Putamen (tissue), 1 donor: ENCODE data around the gene USP34.
A peak's percentile ranks its signal among the peaks of the same experiment; 100 is the strongest.
"Not testable (repeated sequence)": the region's sequence is repeated elsewhere in the genome, so short reads cannot be mapped to it uniquely, and the experiment has no call there.

Source experiments
- DNase-seq: peaks from one replicate; pipeline ENCODE4 v3.0.0-alpha.2; 2016; ENCODE audit warnings: low spot score

USP34 gene

DNA sequence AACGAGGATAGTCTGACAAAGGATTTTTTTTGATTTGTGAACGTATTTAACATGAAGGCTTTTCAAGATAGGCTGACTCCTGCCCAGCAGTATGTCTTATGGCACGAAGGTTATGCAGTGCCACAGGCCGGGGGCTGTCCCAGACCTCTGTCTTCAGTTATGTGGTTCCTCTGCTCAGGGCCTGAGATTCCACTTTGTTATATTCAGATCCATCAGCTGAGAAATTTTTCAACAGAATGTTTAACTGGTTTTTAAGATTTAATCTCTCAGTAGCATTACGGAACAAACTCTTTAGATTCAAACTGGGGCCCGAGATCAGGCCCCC, 288.9 kb downstream of the USP34 start:
- no peak for DNase-seq

DNA sequence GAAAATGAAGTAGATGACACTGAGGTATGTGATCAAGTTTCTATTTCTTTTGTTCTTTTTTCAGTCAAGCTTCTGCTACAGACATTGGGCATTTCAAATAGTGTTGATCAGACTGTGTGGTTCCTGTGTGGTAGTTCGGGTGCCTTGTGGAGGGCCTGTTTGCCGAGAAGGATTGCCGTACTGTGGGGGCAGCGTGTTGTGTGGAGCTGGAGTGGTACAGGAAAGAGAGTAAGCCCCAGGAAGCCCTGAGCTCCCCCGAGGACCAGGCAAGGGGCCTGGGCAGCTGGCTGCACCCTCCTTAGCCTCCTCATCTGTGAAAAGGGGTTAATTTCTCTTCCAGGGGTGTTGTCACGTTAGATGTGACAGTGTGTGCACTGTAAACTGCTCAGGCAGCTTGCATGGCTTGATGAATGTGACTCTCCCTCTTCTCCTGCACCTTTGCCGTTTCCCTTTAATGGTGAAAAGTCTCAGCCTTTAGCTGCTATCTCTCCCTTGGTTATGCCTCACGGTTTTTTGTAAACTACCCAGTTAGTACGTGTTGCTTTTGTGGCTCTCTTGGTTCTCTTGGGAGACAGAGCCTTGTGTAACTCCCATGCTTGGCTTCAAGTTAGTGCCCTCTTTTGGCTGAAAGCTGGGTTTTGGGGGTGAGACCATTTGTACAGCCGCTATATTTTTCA, 289.4 kb downstream of the USP34 start:
- no peak for DNase-seq

DNA sequence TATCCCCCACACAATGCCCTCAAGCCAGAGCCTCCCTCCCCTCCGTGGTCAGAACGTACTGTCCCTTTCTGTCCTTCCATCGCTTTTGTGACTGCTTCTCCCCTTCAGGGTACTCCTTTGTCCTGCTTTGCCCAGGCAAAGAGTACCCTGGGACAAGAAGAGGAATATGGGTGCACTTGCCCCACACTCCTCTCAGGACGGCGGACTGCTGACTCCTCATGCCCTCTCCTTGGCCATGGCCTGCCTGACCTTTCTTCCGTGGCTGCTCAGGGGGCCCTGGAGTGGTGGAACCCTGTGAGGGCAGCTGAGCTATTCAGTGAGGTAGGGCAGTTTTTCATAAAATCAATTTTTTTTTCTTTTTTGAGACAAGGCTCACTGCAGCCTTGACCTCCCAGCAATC, 290.2 kb downstream of the USP34 start:
- no peak for DNase-seq

DNA sequence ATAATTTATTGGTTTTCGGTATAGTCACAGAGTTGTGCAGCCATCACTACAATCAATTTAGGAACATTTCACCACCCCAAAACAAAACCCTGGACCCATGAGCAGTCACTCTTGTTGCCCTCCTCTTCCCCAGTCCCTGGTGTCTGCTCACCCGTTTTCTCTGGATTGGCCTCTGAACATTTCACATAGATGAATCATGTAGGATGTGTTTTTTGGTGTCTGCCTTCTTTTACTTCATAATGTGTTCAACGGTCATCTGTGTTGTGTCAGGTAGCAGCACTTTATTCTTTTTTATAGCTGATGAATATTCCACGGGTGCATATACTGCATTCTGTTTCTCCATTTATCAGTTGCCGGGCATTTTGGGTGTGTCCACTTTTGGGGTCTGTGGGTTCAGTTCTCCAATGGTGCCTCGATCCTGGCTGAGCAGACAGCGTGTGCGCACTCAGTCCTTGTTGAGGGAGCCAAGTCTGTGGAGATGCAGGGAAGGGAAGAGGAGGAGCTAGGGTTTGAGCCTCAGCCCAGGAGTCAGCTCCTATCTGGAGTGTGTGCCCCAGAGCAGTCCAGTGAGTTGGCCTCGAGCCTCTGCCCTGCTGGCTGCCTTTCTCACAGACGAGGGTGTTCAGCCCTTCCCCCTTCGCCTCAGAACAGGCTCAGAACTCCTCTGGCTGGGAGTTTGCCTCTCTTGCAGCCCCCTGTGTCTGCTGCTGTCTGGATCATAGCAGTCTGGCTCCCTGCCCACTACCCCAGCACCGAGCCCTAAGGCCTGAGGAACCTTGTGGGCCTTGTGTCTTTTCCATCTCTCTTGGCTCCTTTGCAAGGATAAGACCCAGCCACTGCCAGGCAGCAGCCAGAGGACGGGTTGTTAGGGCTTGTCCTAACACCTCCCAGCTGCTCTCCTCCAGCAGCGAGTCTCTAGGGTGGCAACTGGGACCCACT, 290.9 kb downstream of the USP34 start:
- DNase-seq: peak; percentile 47

DNA sequence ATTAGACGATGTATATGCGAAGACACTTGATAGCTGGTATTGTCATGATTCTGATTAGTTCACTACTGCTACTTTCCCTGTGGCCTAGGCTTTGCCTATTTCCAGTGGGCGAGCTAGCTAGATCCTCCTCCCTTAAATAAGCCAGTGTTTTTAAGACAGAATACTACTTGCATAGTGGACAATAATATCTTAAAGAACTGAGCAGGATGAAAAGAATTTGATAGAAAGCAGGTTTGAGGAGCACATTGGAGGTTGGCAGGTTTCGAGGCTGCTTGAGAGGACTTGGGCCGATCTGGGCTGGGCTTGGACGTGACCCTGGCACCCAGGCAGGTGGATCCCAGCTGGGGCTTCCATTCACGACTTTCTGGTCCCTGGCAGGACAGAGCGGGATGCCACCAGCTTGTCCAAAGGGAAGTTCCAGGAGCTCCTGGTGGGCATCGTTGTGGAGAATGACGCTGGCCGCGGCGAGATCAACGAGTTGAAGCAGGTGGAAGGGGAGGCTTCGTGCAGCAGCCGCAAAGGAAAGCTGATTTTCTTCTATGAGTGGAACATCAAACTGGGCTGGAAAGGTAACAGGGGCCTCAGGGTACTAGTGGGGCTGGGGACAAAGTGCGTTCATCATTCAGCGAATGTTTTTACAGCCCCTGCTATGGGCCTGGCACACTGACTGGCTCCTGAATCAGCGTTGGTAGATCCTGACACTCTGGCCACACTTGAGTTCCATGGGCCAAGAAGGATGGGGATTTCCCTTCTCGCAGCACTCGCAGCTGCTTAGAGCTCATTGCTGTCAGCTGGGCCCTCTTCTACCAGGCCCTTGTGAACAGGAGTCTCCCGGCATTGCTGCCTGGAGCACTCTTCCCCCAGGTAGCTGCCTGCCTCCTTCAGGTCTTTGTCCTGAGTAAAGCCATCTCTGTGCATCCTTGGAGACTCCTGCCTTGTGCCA, 292.0 kb downstream of the USP34 start:
- no peak for DNase-seq

DNA sequence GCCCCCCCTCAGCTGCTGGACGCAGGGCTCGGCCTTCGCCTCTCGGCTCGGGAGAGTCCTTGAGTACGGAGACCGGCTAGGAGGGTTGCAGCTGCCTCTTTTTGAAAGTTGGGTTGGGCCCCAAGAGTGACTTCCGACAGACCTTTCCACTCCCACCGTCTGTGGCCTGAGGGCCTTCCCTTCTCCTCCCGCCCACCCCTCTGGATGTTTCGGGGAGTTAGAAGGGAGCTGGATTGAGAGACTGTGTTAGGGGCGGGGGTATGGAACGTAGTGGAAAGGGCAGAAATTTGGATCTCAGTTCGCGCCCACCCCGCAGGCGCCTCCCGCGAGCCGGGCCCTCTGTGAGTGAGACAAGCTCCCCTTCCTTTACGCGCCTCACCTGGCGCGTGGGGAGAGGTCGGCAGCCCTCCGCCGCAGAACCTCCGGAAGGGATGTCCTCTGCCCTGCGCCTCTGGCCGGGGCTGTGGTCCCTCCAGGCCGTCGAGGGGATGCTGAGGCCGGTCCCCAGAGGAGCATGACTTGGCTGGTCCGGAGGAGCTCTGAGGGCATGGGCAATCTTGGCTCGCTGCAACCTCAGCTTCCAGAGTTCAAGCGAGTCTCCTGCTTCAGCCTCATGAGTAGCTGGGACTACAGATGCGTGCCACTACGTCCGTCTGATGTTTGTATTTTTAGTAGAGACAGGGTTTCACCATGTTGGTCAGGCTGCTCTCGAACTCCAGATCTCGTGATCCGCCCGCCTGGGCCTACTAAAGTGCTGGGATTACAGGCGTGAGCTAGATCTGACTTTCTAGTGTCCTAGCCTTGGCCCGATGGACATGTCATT, 292.9 kb downstream of the USP34 start:
- no peak for DNase-seq

DNA sequence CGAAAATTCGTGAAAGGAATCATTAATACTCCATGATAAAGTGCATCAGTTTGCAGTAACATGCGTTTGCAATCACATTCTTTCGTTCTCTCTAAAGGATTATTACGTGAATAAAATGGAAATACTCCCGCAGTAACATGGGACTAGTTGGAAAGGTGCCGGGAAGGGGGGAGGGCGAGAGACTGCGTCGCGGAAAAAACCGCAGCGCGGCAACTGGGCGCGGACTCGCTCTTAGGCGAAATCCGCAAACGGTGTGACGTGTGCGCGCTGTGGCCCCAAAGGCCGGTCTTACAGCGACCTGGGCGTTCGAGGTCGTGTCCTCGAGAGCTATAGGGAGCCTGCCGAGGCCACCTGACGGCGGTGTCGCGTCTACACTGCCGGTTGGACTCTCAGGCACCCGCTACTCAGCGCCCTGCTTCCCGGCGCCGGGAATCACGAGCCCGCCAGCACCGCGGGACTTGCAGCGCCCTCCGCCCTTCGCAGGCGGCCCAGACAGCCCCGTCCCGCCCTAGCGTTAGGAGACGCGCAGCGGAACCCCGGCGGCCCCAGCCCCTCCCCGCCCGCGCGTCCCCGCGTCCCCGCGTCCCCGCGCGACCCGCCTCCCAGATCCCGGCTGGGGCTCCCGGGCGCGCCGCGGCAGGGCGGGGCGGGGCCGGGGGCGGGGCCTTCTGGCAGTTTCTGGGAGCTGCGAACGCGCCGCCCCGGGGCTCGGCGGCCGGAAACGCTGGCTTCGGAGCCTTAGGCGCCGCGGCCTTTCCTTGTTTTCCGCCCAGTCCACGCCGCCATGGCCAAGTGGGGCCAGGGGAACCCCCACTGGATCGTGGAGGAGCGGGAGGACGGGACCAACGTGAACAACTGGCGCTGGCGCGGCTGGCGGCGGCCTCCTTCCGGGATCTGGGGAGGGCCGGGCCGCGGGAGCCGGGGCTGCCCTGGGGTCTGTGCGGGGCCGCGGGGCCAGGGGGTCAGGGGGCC, 293.8 kb downstream of the USP34 start:
- peak; percentile 94 for DNase-seq

DNA sequence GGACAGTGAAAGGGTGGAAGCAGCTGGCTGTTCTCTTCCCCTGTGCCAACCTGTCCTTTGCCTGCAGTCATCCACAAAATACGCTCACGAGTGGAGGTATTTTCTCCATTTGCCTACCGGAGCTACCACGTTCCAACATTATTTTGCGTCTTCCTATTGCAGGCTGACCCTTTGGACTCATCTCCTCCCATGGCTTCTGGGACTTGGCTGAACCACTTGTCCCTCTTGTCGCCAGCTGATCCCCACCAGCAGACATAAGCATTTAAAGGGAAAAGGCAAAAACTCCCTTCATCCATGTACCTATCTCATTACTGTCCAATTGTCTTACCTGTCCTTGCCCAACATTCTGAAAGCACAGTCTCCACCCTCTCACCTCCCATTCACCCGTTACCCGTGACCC, 295.9 kb downstream of the USP34 start:
- no peak for DNase-seq

DNA sequence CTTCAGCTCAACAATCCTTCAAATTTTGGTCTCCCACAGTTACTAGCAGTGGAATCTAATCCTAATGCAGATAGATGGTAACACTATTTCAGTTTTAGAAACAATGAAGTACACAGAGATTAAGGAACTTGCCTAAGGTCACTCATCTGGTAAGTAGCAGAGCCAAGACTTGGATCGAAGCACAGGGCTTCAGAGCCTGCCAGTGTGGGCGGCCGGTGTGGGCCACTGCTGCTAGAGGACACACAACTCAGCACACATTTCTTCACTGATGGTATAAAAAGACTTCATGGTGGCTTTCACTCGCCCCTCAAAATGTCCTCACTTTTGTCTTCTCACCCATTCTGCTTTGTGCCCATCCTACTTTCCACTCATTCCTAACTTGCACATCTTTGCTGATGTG, 297.8 kb downstream of the USP34 start:
- DNase-seq: no peak

DNA sequence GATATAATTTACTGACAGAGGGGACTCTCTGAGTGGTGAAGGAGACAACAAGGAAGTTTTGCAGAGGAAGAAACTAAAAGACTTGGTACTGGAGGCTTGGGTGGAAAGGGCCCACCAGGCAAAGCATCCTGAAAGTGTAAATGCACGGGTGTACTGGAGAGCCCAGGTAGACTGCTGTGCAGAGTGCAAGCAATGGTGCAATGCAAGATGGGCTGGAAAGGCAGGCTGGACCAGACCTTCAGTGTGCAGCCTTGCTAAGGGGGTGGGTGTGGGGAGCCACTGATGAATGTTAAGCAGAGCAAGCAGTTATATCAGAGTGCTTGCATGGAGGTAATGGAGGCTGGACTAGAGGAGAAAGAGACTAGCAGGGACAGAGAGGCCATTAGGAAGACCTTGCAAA, 298.2 kb downstream of the USP34 start:
- no peak for DNase-seq

DNA sequence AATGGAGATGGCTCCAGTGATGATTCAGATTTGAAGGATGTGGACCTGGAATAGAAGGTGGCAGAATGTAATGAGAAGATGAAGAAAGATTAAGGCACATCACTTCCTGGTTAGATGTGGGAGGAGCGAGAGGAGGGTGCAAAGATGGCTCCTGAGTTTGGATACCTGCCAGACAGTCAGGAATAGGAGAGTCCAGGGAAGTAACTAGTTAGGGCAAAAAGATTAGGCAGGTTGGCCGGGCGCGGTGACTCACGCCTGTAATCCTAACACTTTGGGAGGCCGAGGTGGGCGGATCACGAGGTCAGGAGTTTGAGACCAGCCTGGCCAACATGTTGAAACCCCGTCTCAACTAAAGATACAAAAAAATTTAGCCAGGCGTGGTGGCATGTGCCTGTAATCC, 303.3 kb downstream of the USP34 start:
- no peak for DNase-seq

DNA sequence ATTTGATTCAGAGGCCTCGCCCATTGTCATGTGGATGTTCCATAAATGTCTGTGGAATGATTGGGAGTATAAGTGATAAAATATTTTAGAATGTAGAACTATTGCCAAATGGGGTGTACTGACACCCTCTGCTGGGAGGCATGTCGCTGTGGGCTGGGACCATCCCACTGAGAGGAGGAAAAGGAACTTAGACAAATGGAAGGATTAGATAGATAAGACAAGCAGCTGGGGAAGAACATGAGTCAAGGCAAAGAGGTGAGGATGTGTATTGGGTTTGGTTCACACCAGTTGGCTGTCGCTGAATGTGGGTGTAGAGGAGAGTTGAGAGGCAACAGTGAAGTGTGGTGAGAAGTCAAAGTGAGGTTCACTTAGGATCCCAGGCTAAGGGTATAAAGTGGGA, 304.9 kb downstream of the USP34 start:
- DNase-seq: no peak

DNA sequence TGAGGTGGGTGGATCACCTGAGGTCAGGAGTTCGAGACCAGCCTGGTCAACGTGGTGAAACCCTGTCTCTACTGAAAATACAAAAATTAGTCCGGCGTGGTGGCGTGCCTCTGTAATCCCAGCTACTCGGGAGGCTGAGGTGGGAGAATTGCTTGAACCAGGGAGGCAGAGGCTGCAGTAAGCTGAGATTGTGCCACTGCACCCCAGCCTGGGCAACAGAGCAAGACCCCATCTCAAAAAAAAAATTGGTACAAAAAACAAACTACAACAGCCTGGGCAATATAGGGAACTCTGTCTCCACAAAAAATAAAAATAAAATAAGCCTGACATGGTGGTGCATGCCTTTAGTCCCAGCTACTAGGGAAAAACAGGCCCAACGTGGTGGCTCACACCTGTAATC, 305.8 kb downstream of the USP34 start:
- not testable (repeated sequence) for DNase-seq

DNA sequence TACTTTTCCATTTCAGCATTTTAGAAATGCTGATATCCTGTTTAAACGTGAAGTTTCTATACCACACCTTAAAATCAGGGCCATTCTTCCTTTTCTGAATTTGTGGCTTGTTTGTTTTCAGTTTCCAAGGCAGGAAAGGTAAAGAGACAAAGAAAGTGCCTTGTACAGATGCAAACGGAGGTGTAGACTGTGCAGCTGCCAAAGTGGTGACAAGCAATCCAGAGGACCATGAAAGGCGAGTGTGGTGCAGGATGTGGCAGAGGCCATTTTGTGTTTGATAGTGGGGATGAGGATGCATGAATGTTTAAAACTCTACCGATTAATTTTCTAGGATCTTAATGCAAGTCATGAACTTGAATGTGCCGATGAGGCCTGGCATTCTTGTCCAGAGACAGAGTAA, 308.2 kb downstream of the USP34 start:
- DNase-seq: no peak

DNA sequence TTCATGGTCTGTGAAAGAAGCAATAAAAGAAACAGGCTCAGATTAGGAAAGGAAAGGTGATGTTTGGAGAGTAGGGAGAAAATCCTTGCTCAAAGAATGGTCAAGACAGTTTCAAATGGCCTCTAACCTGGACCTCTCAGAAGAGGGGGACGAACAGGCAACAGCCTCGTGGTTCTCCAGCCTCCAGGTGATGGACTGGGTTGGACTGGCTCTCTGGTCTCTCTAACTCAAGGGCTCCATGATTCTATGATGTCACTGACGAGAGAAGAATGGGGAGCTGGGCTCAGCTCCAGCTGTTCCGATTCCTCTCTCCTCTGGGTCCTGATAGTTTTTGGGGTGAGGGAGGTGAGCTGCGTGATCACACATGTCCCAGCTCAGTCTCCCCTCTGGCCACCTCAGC, 309.0 kb downstream of the USP34 start, which contains the start of gene C2orf74:
Gene C2orf74, plus strand, starts transcription at position 301 of the 400 bp plus-strand sequence. CDS start 327 bp downstream, outside the sequence.
- no peak for DNase-seq

DNA sequence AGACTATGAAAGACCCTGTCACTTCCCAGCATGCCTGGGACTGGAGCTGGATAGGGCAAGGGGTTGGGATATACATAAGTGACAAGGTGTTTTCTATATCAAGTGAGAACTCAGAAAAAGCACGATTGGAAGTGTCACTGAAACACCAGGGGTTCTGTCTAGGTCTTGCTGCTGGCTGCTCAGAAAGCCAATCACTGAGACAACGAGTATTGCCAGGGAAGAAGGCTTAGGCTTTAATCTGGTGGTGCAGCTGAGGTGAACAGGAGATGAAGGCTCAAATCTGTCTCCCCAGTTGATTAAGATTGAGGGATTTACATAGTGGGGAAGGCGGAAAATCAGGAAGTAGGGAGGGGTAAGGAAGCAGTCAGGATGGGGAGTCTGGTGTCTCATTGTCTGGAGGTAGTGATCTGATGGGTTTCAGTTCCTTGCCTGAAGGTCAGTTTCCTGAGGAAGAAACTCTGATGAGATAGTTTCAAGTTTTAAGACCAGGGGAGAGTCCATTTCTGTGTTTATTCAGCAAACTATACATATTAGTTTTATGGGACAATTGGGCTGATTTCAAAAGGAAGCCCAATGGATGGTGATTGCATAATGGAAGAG, 312.4 kb downstream of the USP34 start:
- no peak for DNase-seq

DNA sequence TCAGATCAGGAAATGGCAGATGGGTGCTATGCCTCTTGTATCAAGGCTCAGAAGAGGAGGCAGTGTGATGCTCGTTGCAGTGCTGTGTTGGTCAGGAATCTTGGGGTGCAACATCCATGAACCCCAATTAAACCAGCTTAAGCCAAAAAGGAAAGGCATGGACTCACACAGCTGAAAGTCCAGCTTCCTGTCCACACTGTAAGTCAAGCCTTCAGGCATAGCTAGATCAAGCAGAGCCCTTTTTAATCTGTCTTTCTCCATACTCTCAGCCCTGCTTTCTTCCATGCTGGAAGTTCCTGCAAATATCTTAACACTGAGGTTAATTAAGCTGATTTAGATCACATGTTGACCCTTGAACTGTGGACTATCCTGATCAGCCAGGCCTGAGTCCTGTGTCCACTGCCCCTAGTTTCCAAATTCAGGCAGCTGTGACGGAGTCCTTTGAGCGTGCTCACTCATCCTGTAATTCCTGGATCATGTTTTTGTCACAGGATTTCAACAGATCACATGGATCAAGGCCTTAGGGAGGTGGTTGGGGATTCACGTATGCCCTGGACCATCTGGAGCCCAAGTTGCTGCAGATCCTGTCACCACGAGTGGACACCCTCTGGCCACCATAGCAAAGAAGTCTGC, 313.4 kb downstream of the USP34 start:
- DNase-seq: no peak

DNA sequence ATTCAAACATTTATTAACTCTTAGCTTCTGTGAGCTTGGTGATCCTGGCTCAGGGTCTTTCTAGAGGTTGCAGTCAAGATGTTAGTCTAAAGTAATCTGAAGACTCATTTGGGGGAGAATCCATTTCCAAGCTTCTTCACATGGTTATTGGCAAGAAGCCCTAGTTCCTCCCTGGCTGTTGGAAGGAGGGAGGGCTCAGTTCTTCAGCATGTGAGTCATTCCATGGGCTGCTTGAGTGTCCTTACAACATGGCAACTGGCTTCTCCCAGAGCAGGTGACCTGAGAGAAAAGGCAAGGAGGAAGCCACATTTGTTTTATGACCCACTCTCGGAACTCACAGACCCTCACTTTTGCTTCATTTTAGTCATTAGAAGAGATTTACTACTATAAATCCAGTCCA, 319.5 kb downstream of the USP34 start:
- no peak for DNase-seq

DNA sequence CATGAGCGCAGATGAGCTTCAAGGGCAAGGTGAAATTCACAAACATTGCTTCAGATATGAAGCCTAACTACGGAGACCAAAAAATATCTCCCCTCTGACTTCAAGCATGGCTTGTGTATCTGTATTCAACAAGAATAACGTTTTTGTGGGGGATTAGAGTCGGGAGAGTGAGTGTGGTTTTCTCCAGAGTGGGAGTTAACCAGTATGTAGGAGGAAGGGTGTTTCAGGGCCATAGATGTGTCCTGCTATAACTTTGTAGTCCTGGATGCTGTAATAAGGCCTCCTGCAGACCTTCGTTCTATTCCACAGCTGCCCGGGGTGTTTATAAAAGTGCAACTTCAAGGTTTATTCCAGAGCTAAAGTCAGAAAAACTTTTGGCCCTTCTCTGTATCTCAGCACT, 321.8 kb downstream of the USP34 start:
- no peak for DNase-seq
